Measurements from ENCODE around the gene CENPB.

- TF ChIP-seq CTCF (IDR thresholded peaks at IDR 0.05) (no peak), FOXM1 (IDR thresholded peaks at IDR 0.05; ENCODE audit: low read depth) (no peak), EZH2phosphoT487 (IDR thresholded peaks at IDR 0.05; ENCODE audit: borderline replicate concordance, low read depth) (no peak), ELF1 (IDR thresholded peaks at IDR 0.05) (no peak), GATA2 (CRISPR knock-in tag; IDR thresholded peaks at IDR 0.05) (no peak), PBX3 (IDR thresholded peaks at IDR 0.05) (no peak), REST (IDR thresholded peaks at IDR 0.05; ENCODE audit: low read depth, low read length) (no peak), ZBTB33 (IDR thresholded peaks at IDR 0.05; ENCODE audit: borderline replicate concordance, low read depth) (no peak), POLR2AphosphoS5 (IDR thresholded peaks at IDR 0.05; ENCODE audit: low read depth, low read length) (no peak)
Measured at GRCh38 chr20:3739054-3739925, 47.2 kb downstream of the CENPB start.
